GM23338 (cell line): ENCODE results near the gene UBE2G2. TPM values are rescaled to one million over a fixed set of nuclear protein-coding genes. Genes with fewer than 3 reads are reported as not detected.

Experiments used
- ATAC-seq: fragments of 200-7000 bp; cut with Tn5 transposase; 3 replicates; pipeline ENCODE4 v1.9.1; 2020
- DNase-seq: peaks from one replicate; pipeline ENCODE4 v3.0.0-alpha.2; 2015; ENCODE audit warnings: low spot score
- H2AFZ ChIP-seq: fragments of 200-600 bp; sonication (generic); 2 replicates; pipeline ENCODE4 v1.8.0; 2016; ENCODE audit warnings: antibody characterized with exemption, mild to moderate bottlenecking, moderate library complexity
- H3F3A ChIP-seq: fragments of 200-600 bp; sonication (generic); replicated peaks from 2 replicates; pipeline ENCODE4 v1.8.0; 2017; ENCODE audit warnings: antibody characterized with exemption, mixed run types, low read depth
- H3K27ac ChIP-seq: fragments of 200-600 bp; sonication (generic); 2 replicates; pipeline ENCODE4 v1.6.1; 2016; ENCODE audit warnings: low read depth
- H3K27me3 ChIP-seq: fragments of 200-600 bp; sonication (generic); 2 replicates; pipeline ENCODE4 v1.8.0; 2016; ENCODE audit warnings: mild to moderate bottlenecking, mixed run types, moderate library complexity; ENCODE audit not compliant: insufficient read depth
- H3K36me3 ChIP-seq: fragments of 200-600 bp; sonication (generic); 2 replicates; pipeline ENCODE4 v1.8.0; 2016; ENCODE audit warnings: mild to moderate bottlenecking; ENCODE audit not compliant: insufficient read depth
- H3K4me1 ChIP-seq: fragments of 200-600 bp; sonication (generic); 2 replicates; pipeline ENCODE4 v1.8.0; 2016; ENCODE audit warnings: mild to moderate bottlenecking, moderate library complexity; ENCODE audit not compliant: insufficient read depth
- H3K4me2 ChIP-seq: fragments of 200-600 bp; sonication (generic); 2 replicates; pipeline ENCODE4 v1.7.1; 2017; ENCODE audit warnings: mixed run types
- H3K4me3 ChIP-seq: fragments of 200-600 bp; sonication (generic); 2 replicates; pipeline ENCODE4 v1.6.1; 2016; ENCODE audit warnings: mixed run types
- H3K79me2 ChIP-seq: fragments of 200-600 bp; sonication (generic); replicated peaks from 2 replicates; pipeline ENCODE4 v1.8.0; 2017; ENCODE audit warnings: mild to moderate bottlenecking; ENCODE audit not compliant: insufficient read depth
- H3K9me2 ChIP-seq: fragments of 200-600 bp; sonication (generic); 2 replicates; pipeline ENCODE4 v1.8.0; 2017; ENCODE audit not compliant: insufficient read depth
- H4K20me1 ChIP-seq: fragments of 200-600 bp; sonication (generic); replicated peaks from 2 replicates; pipeline ENCODE4 v1.8.0; 2017; ENCODE audit warnings: mild to moderate bottlenecking; ENCODE audit not compliant: insufficient read depth
- H3K27ac Mint-ChIP-seq: 2 replicates; pipeline ENCODE4 v1.8.0; 2020; ENCODE audit warnings: inconsistent platforms, mild to moderate bottlenecking, moderate library complexity, mixed read lengths
- H3K27me3 Mint-ChIP-seq: 3 replicates; pipeline ENCODE4 v1.8.0; 2022; ENCODE audit warnings: low read depth, mild to moderate bottlenecking, moderate library complexity, mixed read lengths, inconsistent platforms; ENCODE audit not compliant: insufficient read depth, poor library complexity
- H3K36me3 Mint-ChIP-seq: 3 replicates; pipeline ENCODE4 v1.8.0; 2021; ENCODE audit warnings: low read depth, mild to moderate bottlenecking, inconsistent platforms, moderate library complexity, mixed read lengths
- H3K4me1 Mint-ChIP-seq: 3 replicates; pipeline ENCODE4 v1.8.0; 2020; ENCODE audit warnings: mild to moderate bottlenecking, inconsistent platforms, mixed read lengths
- H3K4me3 Mint-ChIP-seq: 3 replicates; pipeline ENCODE4 v1.8.0; 2021; ENCODE audit warnings: moderate library complexity, mild to moderate bottlenecking, inconsistent platforms, mixed read lengths
- H3K9me3 Mint-ChIP-seq: 3 replicates; pipeline ENCODE4 v1.8.0; 2020; ENCODE audit warnings: moderate library complexity, mild to moderate bottlenecking, inconsistent platforms, mixed read lengths
- NANOG ChIP-seq: IDR thresholded peaks from 2 replicates; pipeline ENCODE4 v1.6.1; 2016; ENCODE audit warnings: antibody characterized with exemption, borderline replicate concordance
- POLR2AphosphoS5 ChIP-seq: IDR thresholded peaks from 2 replicates; pipeline ENCODE4 v1.6.1; 2016; ENCODE audit warnings: antibody characterized with exemption, low read depth
- polyA plus RNA-seq: library from polyadenylated mRNA; unstranded; fragments of >200 nt; fragmentation: Nextera tagmentation; extraction: Ambion mirVana; gene quantifications from 2 replicates; pipeline ENCODE4 v1.2.1, GENCODE V29; 2016
- total RNA-seq: library from RNA; depleted of rRNA; stranded (reverse); fragments of >200 nt; shearing (Covaris generic); gene quantifications from 2 replicates; pipeline ENCODE4 v1.2.3, GENCODE V29; 2014
- TF ChIP-seq, protein P1 (sequence below), 2 experiments: fragments of 200-600 bp in 1 of 2; sonication (generic) in 1 of 2; conservative IDR thresholded peaks; 2 replicates each; pipeline versions ENCODE4 v1.5.1 to v1.6.1; 2016 to 2017; ENCODE audit warnings: antibody characterized with exemption in 2 of 2, low read depth in 2 of 2, mild to moderate bottlenecking in 2 of 2, moderate library complexity in 1 of 2
- TF ChIP-seq, protein P2 (sequence below): IDR thresholded peaks from 2 replicates; pipeline ENCODE4 v1.6.1; 2016; ENCODE audit warnings: antibody characterized with exemption

The UBE2G2 gene
- total and polyA plus RNA-seq, 2 experiments from 2014 or later: 66.4 to 100 TPM

- H3K9me3 Mint-ChIP-seq: no peaks in the 10 kb centered on the region; the same call in 2 of the 3 replicates
- DNase-seq (peak; percentile 90), ATAC-seq (peak; percentile 89)
- H3K27me3 Mint-ChIP-seq: peaks cover 12% of the 10 kb centered on the region
- TF ChIP-seq, protein P1, sequence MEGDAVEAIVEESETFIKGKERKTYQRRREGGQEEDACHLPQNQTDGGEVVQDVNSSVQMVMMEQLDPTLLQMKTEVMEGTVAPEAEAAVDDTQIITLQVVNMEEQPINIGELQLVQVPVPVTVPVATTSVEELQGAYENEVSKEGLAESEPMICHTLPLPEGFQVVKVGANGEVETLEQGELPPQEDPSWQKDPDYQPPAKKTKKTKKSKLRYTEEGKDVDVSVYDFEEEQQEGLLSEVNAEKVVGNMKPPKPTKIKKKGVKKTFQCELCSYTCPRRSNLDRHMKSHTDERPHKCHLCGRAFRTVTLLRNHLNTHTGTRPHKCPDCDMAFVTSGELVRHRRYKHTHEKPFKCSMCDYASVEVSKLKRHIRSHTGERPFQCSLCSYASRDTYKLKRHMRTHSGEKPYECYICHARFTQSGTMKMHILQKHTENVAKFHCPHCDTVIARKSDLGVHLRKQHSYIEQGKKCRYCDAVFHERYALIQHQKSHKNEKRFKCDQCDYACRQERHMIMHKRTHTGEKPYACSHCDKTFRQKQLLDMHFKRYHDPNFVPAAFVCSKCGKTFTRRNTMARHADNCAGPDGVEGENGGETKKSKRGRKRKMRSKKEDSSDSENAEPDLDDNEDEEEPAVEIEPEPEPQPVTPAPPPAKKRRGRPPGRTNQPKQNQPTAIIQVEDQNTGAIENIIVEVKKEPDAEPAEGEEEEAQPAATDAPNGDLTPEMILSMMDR (conservative IDR thresholded peaks at IDR 0.05; ENCODE audit: low read depth in 2 of 2): peak; percentile 39 to 55
- TF ChIP-seq NANOG: no peak
- TF ChIP-seq POLR2AphosphoS5: peak; percentile 36
- Histone ChIP-seq H3K27ac (no peak overlapping the region), H3K36me3 (0 out of 2 replicates have a peak, but pooled peaks cover 12% of the 10 kb centered on the region), H3K4me3 (peak overlapping the region; percentile 36), H4K20me1 (no peaks in the 10 kb centered on the region; the same call in 1 of the 2 replicates), H3K27me3 (no peaks in the 10 kb centered on the region), H2AFZ (peak overlapping the region; percentile 96), H3K79me2 (no peaks in the 10 kb centered on the region), H3F3A (peaks cover 3% of the 10 kb centered on the region; the same call in 1 of the 2 replicates), H3K4me2 (peak overlapping the region; percentile 65), H3K9me2 (no peaks in the 10 kb centered on the region), H3K4me1 (peaks cover 11% of the 10 kb centered on the region)
- peak overlapping the region; percentile 40; the same call in 1 of the 2 replicates for H3K27ac Mint-ChIP-seq
- peaks cover 13% of the 10 kb centered on the region for H3K4me1 Mint-ChIP-seq
- H3K36me3 Mint-ChIP-seq: peaks cover 18% of the 10 kb centered on the region
- peak overlapping the region; percentile 63 for H3K4me3 Mint-ChIP-seq
Measured at GRCh38 chr21:44845418-44846223, 44.0 kb upstream of the UBE2G2 start.

GRCh38 chr21:44844256-44844655, 42.6 kb upstream of the UBE2G2 start:
- Histone ChIP-seq H3K27me3 (no peaks in the 10 kb centered on the region), H3K4me1 (peaks cover 11% of the 10 kb centered on the region), H3K36me3 (0 out of 2 replicates have a peak, but pooled peaks cover under 1% of the 10 kb centered on the region), H3K9me2 (no peaks in the 10 kb centered on the region), H3K79me2 (no peaks in the 10 kb centered on the region), H3F3A (no peaks in the 10 kb centered on the region; the same call in 1 of the 2 replicates), H4K20me1 (no peaks in the 10 kb centered on the region), H3K27ac (no peak overlapping the region), H3K4me2 (peak overlapping the region; percentile 60; the same call in 1 of the 2 replicates), H3K4me3 (no peak overlapping the region), H2AFZ (peak overlapping the region; percentile 86)
- H3K27me3 Mint-ChIP-seq: peaks cover 12% of the 10 kb centered on the region
- H3K9me3 Mint-ChIP-seq: no peaks in the 10 kb centered on the region; the same call in 2 of the 3 replicates
- peaks cover 6% of the 10 kb centered on the region for H3K36me3 Mint-ChIP-seq
- H3K4me1 Mint-ChIP-seq: peaks cover 13% of the 10 kb centered on the region
- DNase-seq: peak; percentile 40
- ATAC-seq: peak; percentile 18
- no peak overlapping the region for H3K27ac Mint-ChIP-seq
- peak overlapping the region; percentile 51; the same call in 2 of the 3 replicates for H3K4me3 Mint-ChIP-seq
- TF ChIP-seq POLR2AphosphoS5 (no peak), NANOG (no peak)
- TF ChIP-seq, protein P2, sequence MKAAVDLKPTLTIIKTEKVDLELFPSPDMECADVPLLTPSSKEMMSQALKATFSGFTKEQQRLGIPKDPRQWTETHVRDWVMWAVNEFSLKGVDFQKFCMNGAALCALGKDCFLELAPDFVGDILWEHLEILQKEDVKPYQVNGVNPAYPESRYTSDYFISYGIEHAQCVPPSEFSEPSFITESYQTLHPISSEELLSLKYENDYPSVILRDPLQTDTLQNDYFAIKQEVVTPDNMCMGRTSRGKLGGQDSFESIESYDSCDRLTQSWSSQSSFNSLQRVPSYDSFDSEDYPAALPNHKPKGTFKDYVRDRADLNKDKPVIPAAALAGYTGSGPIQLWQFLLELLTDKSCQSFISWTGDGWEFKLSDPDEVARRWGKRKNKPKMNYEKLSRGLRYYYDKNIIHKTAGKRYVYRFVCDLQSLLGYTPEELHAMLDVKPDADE: no peak
